ENCODE measurements around the gene LIMK2. TPM values are rescaled to one million over a fixed set of nuclear protein-coding genes. Genes with fewer than 3 reads are reported as not detected.
"Not testable (repeated sequence)": the region's sequence is repeated elsewhere in the genome, so short reads cannot be mapped to it uniquely, and the experiment has no call there.

Gene LIMK2
- total RNA-seq, 4 donors from 2014 or later = 106 to 256 (median 139) TPM

DNA sequence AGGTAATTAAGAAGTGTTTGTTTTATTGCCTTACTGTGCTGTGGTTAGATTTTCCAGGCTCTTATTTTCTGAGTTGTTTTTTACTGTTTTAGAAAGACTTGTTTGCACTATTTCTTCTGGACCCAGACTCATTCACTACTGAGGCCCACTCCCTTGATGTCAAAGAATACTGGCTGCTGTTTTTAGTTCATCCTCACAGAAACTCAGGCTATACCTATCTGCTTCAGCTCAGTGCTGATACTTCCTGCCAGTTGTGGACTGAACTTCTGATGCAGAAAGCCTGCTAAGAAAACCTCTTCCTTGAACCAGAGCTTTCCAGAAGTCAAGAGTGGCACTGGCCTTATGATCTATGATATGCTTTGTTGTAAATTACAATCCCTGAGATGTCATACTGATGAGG lies 96.1 kb downstream of the LIMK2 start:
- Histone ChIP-seq H3K9me3 (no peaks in the 10 kb centered on the region), H3K4me1 (no peaks in the 10 kb centered on the region), H3K36me3 (no peaks in the 10 kb centered on the region), H3K27me3 (no peaks in the 10 kb centered on the region), H3K4me3 (no peak overlapping the region), H3K27ac (peak overlapping the region in 1 of 4 donors; percentile 57)
- no peak for DNase-seq
- TF ChIP-seq POLR2A (IDR thresholded peaks at IDR 0.05) (no peak), CTCF (IDR thresholded peaks at IDR 0.05) (no peak)

- Histone ChIP-seq H3K9me3 (no peaks in the 10 kb centered on the region), H3K4me3 (no peak overlapping the region), H3K4me1 (peaks cover 0 to 5% (median 0%) of the 10 kb centered on the region in 4 donors), H3K27me3 (no peaks in the 10 kb centered on the region), H3K27ac (peak overlapping the region in 2 of 4 donors; percentile 14 to 25), H3K36me3 (no peaks in the 10 kb centered on the region)
- peak; percentile 65 to 87 (median 69) for DNase-seq
- TF ChIP-seq CTCF (IDR thresholded peaks at IDR 0.05) (peak; percentile 72 to 88 (median 83)), POLR2A (IDR thresholded peaks at IDR 0.05) (no peak)
These were observed 101.5 kb downstream of the LIMK2 start for GRCh38 chr22:31313366-31314147.

DNA sequence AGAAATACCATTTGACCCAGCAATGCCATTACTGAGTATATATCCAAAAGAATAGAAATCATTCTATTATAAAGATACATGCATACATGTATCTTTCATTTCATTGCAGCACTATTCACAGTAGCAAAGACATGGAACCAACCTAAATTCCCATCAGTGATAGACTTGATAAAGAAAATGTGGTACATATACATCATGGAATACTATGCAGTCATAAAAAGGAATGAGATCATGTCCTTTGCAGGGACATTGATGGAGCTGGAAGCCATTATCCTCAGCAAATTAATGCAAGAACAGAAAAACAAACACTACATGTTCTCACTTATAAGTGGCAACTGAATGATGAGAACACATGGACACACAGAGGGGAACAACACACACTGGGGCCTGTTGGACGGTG lies 102.1 kb downstream of the LIMK2 start:
- not testable (repeated sequence) for DNase-seq, H3K4me3 ChIP-seq, H3K36me3 ChIP-seq, H3K9me3 ChIP-seq, H3K27me3 ChIP-seq, H3K4me1 ChIP-seq, H3K27ac ChIP-seq

- no peak for DNase-seq
These were observed 109.3 kb downstream of the LIMK2 start for GRCh38 chr22:31321421-31321820.

DNA sequence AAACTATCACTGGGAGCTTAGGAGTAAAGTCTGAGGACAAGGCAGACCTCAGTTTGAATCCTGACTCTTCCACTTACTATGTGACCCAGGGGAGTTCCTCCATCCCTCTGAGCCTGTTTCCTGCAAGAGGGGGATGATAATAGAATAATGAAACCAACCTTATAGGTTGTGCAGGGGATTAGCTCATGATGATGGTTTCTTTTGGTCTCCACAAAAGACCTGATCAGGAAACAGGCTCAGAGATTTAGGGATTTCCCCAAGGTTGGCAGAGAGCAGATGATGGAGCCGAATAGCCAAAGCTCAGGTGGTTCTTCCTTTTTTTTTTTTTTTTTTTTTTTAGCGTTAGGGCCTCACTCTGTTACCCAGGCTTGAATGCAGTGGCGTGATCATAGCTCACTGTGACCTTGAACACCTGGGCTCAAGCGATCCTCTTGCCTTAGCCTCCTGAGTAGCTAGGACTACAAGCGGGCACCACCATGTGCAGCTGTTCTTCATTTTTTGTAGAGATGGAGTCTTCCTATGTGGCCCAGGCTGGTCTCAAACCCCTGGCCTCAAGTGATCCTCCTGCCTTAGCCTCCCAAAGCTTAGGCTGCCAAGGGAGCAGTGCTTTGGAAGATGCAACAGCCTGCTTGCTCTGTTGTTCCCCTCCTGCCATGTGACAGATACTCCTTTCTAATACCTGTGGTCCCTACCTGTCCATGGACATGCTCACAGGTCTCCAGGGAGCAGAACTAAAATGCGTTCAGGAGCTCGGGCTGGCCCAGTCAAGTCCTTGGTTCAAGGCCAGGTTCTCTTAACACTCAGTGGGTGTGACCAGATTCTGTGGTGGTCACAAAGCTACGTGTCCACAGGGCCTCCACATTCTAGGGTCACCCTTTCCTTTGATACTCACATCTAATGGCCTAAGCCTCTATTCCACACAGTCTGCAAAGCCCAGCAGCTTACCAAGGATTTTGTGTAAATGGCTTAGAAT lies 111.8 kb downstream of the LIMK2 start:
- H3K4me1 ChIP-seq = no peaks in the 10 kb centered on the region
- H3K27me3 ChIP-seq = no peaks in the 10 kb centered on the region
- TF ChIP-seq CTCF (IDR thresholded peaks at IDR 0.05) = no peak
- TF ChIP-seq POLR2A (IDR thresholded peaks at IDR 0.05) = no peak

More at GRCh38 chr22:31321421-31321820, 109.3 kb downstream of the LIMK2 start:
- TF ChIP-seq CTCF (IDR thresholded peaks at IDR 0.05) (no peak), POLR2A (IDR thresholded peaks at IDR 0.05) (no peak)
- H3K36me3 ChIP-seq = peaks cover 0 to 14% (median 0%) of the 10 kb centered on the region in 3 donors
- H3K27me3 ChIP-seq = no peaks in the 10 kb centered on the region
- H3K4me1 ChIP-seq = no peaks in the 10 kb centered on the region
- H3K27ac ChIP-seq = no peak overlapping the region
- no peak overlapping the region for H3K4me3 ChIP-seq
- no peaks in the 10 kb centered on the region for H3K9me3 ChIP-seq

More for the DNA sequence above, 111.8 kb downstream of the LIMK2 start:
- no peaks in the 10 kb centered on the region for H3K9me3 ChIP-seq
- H3K27ac ChIP-seq = no peak overlapping the region
- DNase-seq = no peak
- no peak overlapping the region for H3K4me3 ChIP-seq
- peaks cover 0 to 38% (median 0%) of the 10 kb centered on the region in 3 donors for H3K36me3 ChIP-seq
